ENCODE measurements around the gene RGS9BP. TPM values are rescaled to one million over a fixed set of nuclear protein-coding genes. Genes with fewer than 3 reads are reported as not detected.

The RGS9BP gene
- total RNA-seq (2022; extraction: Qiagen RNA extraction), result 0.31 to 0.51 TPM (median 0.46 TPM) in 5 replicates

GRCh38 chr19:32675720-32676185 is at the start of gene RGS9BP:
TSS of gene RGS9BP (plus strand) at chr19:32675848. CDS start at chr19:32676264, 416 bp downstream.

GRCh38 chr19:32674931-32675719 is 523 bp upstream of the RGS9BP start, which contains the start of gene ANKRD27:
TSS of gene ANKRD27 (minus strand) at chr19:32675180. CDS start at chr19:32659015, 16,165 bp downstream.

GRCh38 chr19:32691291-32691951 is 15.8 kb downstream of the RGS9BP start, which contains the start of gene NUDT19:
TSS of gene NUDT19 (plus strand) at chr19:32691821. CDS start at chr19:32691961, 140 bp downstream.

GRCh38 chr19:32719611-32720059 is 44.0 kb downstream of the RGS9BP start, which contains the start of gene TDRD12:
TSS of gene TDRD12 (plus strand) at chr19:32719767. CDS start at chr19:32720073, 306 bp downstream.

Other genes starting within 250 kb of the RGS9BP start
- gene PDCD5, start 94.7 kb upstream of the RGS9BP start, total RNA-seq (2022; extraction: Qiagen RNA extraction), result 405 to 467 TPM (median 439 TPM) in 5 replicates
- gene ANKRD27, start 668 bp upstream of the RGS9BP start, total RNA-seq (2022; extraction: Qiagen RNA extraction), result 35.3 to 49.1 TPM (median 43.7 TPM) in 5 replicates
- 31.6 to 36.1 TPM (median 34.1 TPM) in 5 replicates for gene NUDT19, start 16.0 kb downstream of the RGS9BP start, total RNA-seq (2022; extraction: Qiagen RNA extraction)
- gene TDRD12, start 43.9 kb downstream of the RGS9BP start, total RNA-seq (2022; extraction: Qiagen RNA extraction), result 0.10 to 0.23 TPM (median 0.19 TPM) in 5 replicates
- gene SLC7A9, start 193.9 kb downstream of the RGS9BP start, total RNA-seq (2022; extraction: Qiagen RNA extraction), result 0.13 to 0.43 TPM (median 0.31 TPM) in 5 replicates